Sigmoid colon (tissue), 3 donors: ENCODE results near the gene GBA2.

Source experiments
- CTCF ChIP-seq, 4 experiments: fragments of 450-650 bp in 3 of 4; fragments of 200-600 bp in 1 of 4; IDR thresholded peaks; one replicate each; pipeline ENCODE4 v1.5.1; 2016 to 2019; ENCODE audit warnings: antibody characterized with exemption in 4 of 4, mild to moderate bottlenecking in 3 of 4, moderate library complexity in 2 of 4
- POLR2A ChIP-seq, 2 donors: fragments of 450-650 bp; IDR thresholded peaks; one replicate each; pipeline ENCODE4 v1.6.1; 2016; ENCODE audit warnings: antibody characterized with exemption in 2 of 2, mild to moderate bottlenecking in 2 of 2, moderate library complexity in 2 of 2

GRCh38 chr9:35688558-35689541 is 60.2 kb downstream of the GBA2 start:
- TF ChIP-seq POLR2A (IDR thresholded peaks at IDR 0.05) (no peak), CTCF (IDR thresholded peaks at IDR 0.05) (no peak)
